GM18909 (cell line): ENCODE data around the gene CNTN5.

ENCODE experiments used
- ATAC-seq: cut with Tn5 transposase; IDR thresholded peaks from one replicate; pipeline ENCODE4 v1.9.1; 2021; ENCODE audit warnings: mild to moderate bottlenecking; ENCODE audit not compliant: unreplicated experiment, poor library complexity

CNTN5 gene

DNA sequence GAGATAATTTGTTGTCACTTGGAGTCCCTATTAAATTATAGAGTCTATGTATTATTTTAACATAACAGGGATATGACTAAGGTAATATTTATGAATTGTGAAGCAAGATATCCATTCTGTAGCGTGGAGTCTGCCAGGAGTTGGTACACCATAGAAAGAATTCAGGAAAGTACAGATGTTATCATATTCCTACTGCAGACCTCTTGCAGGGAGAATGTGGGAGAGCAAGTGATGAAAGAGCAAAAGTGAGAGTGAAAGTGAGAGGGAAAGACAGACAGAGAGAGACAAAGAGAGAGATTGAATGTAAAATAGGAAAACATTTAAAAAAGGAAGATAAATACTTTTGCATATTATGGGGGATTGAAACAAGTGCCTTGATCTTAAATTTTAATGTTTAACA lies 468.8 kb downstream of the CNTN5 start:
- ATAC-seq, result no peak

DNA sequence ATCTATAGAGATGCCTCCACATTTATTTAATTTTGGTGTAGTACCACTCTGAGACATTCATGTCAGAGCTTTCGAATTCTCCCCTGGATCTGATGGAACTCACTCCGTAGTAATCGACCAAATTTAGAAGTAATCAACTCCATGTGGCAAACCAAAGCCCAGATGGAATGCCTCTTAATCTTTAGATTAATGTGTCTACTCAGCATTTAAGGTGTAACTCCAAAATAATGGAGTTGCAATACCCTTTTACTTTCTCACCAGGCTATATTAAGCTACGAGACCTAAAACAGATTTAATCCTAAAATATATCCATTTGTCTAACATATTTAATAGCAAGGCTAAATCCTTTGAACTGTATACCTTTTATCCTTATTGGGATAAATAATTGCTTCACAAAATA lies 473.3 kb downstream of the CNTN5 start:
- ATAC-seq, result no peak

DNA sequence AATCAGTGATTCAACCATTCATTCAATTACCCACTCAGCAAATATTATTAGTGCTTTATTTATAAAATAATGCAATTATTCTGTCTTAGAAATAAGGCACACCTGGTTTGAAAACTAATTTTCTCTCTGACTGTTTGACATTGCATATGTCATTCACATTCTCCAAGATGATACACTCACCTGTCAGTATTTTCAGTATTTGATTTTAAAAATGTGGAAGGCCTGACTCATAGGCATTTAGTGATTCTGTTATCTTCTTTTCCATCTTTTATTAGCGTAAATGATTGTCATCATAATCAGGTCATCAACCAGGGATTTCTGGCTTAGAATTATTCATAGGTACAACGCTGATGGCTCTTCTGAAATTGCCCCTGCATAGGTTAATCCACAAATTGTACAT lies 480.9 kb downstream of the CNTN5 start:
- ATAC-seq, result no peak

DNA sequence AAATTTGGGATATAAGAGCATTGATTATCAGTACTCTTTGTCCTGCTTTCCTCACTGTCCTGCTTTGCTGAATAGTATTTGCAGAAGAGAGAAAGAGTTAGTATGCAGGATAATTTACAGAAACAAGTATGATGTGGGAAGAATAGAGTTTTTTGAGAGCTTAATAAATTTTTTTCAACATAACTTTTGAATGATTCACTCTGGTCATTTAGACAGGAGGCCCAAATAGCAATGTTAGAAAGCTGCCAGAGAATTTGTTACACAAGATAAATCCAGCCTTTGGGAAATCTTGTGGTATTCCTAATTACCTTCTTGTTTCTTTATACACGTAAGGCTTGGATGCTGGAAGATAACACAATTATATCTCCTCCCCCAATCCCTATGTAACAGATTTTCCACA lies 484.6 kb downstream of the CNTN5 start:
- ATAC-seq, result no peak

DNA sequence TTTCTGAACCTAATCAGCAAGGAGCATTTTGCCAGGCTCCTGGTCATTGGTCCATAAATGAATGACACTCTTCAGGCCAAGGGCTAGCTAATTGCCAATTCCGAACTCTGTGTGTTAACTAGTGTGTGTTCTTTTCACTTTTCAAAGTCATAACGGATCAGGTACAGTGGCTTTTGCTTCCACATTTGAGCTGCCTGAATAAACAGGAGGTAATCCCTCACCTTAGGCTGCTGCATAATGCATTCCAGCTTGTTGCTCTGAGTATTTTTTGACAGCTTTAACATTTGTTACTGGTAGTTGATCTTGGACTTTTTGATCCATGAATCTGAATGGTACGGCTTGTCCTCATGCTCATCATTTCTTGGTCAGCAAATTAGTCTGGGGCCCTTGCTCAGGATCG lies 485.1 kb downstream of the CNTN5 start:
- ATAC-seq, result no peak

DNA sequence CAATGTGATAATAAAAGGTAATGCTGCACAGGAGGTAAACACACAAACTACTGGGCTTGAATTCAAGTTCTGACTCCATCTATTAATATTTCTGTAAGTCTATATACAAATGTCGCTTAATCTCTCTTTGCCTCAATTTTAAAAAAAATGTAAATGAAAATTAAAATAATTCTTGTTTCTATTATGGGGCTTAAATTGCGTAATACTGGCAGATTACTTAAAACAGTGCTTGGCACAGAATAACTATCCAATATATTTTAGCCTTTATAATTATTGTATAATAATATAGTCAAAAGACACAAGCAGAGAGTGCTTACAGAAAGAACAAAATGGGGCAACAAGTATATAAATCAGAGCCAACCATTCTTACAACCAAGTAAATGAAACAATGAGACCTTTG lies 489.1 kb downstream of the CNTN5 start:
- ATAC-seq, result no peak

DNA sequence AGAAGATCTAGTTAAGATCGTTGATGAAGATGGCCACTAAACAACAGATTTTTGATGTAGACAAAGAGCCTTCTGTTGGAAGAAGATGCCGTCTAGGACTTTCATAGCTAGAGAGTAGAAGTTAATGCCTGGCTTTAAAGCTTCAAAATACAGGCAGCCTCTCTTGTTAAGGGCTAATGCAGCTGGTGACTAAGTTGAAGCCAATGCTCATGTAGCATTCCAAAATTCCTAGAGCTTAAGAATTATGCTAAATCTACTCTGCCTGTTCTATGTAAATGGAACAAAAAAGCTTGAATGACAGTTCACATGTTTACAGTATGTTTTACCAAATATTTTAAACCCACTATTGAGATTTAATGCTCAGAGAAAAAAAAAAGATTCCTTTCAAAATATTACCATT lies 492.6 kb downstream of the CNTN5 start:
- ATAC-seq, result no peak

DNA sequence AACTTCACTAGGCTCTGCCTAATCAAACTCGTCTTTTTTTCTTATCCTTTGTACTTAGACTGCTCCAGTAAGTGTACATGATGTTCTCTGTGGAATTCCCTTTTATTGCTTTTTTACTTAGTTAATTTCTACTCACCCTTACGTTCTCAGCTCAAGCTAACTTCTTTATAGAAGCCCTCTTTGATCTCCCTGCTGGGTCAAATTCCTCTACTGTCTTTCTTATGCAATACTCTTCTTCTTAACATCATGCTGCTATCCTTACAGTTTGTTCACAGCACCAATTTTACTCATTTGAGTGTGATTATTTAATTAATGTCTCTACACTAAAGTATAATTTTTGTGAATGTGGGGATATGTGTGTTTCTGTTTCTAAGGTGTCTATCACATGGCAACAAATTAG lies 498.3 kb downstream of the CNTN5 start:
- no peak for ATAC-seq

DNA sequence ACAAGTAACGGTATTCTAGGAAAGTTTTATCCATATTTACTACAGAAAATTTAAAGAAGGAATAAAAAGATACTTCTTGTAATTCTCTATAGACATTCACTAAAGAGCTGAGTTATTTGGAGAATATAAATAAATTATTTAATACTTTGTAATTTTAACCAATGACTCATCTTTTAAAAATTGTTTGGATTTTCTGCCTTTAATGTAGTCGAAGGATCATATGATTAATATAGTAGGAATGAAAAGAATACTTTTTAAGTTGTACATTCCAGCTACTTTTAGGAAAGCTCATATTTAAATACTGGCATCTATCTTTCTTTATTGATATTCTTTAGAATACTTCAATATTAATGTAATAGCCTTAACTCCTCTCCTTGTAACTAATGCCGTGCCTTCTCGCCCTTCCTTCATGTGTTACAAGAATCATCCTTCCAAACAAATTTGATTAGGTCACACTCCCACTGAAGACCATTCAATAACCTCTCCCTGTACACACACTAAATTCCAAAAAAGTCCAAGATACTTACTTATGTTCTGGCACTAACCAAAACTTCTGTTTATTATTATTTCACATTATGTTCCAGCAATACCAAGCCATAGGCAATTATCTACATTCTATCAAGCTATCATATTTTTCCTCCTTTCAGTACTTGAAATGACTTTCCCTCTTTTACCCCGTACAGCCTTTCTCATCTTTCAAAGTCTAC lies 501.9 kb downstream of the CNTN5 start:
- no peak for ATAC-seq

DNA sequence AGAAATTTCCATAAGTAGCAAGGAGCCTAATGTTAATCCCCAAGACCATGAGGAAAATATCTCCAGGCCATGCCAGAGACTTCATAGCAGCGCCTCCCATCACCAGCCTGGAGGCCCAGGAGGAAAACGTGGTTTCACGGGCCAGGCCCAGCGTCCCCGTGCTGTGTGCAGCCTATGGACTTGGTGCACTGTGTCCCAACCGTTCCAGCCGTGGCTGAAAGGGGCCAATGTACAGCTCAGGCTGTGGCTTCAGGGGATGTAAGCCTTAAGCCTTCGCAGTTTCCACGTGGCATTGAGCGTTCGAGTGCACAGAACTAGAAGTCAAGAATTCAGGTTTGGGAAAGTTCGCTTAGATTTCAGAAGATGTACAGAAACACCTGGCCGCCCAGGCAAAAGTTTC lies 510.7 kb downstream of the CNTN5 start:
- no peak for ATAC-seq

DNA sequence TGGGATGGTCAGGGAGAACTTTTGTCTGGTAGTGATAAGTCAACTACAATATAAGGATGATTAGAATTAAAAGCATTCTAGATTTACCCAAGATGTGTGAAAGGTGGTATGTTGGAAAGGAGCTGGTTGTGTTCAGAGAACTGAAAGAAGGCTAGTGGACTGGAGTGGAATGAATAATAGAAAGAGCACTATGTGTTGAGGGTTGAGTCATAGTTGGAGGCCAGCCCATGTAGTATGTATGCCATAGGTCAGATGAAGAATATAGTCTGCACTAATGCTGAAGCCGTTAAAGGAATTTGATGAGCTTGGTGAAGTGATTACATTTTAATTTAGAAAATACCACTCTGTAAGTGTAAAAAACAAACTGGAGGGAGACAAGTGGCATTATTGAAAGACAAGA lies 514.1 kb downstream of the CNTN5 start:
- ATAC-seq, result peak; percentile 74

DNA sequence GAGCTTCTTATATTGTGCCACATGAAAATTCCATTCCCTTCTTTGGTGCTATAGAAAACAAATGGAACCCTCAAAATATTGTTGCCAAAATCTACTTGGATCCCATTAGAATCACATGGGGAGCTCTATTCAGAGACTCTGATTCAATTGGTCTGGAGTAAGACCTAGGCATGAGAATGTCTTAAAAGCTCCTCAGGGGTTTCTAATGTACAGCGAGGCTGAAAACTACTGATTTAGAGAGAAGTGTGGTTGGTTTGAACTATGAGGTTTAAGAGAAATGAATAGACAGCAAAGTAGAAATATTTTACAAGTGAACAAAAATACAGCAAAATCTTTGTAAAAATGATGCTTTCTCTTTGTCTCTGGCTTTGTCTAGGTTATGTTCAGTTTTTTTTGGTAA lies 514.7 kb downstream of the CNTN5 start:
- peak; percentile 81 for ATAC-seq

DNA sequence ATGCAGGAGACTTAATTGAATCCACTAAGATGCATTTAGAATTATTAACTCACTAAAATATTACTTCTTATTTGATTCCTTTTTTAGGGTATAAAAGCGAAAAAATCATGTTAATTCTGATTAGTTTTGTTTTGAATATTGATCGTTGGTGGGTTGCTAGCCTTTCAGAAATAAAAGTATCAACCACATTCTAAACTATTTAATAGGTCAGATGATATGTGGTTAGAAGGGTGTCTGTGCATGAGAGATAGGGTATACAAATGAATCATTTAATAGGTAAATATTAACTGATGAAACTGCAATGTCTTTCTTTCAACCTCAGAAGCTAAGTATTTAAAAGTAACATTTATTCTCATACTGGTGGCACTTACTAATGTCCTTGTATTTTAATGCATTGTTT lies 515.1 kb downstream of the CNTN5 start:
- ATAC-seq, result peak; percentile 89

DNA sequence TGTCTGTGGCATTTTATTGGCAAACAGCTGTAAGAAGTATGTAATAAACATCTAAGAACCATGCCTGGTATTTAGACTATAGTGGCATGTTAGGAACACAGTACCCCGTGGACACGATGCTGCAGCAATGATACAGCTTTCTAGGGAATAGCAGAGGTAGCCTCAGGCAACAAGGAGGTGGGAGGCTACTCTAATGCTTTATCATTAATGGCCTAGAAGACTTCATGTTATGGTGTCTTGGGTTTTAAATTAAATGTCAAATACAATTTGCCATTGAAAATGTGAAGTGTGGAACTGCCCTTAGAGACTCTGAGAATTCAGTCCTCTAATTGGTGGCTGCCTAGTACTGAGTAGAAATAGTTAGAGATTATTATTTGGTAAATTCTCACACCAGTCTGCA lies 516.9 kb downstream of the CNTN5 start:
- ATAC-seq, result no peak

DNA sequence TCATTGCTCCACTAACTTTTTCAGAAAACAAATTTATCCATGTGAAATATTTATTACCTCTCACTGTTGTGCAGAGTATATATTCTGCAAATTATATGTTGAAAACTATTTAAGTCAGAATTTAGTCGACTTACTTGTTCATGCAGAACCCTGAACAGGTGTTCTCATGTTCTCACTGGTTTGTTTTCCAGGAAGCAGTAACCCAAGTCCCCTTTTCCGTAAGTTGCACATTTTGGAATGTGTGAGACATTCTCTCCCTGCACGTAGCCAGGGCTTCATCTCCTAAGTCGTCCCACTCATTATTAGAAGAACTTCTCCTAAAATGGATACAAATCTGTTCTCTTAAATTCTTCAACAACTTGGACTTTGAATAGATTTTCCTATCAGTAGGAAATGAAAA lies 524.9 kb downstream of the CNTN5 start:
- no peak for ATAC-seq

DNA sequence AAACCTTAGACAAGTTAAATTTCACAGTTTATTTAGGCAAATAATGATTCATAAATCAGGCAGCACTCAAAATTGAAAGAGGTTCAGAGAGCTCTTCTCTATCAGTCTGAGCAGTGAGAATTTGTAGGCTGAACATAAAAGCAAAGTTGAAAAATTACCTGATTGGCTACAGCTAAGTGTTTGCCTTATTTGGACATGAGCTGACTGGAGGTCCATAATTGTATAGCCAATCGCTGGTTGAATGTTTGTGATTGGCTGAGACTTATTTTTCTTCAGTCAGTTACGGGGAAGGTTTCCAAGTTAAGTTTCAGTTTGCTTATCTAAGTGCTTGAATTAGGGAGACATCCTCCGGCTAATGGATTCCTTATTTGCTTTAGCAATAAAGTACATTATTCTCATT lies 527.5 kb downstream of the CNTN5 start:
- ATAC-seq, result no peak

DNA sequence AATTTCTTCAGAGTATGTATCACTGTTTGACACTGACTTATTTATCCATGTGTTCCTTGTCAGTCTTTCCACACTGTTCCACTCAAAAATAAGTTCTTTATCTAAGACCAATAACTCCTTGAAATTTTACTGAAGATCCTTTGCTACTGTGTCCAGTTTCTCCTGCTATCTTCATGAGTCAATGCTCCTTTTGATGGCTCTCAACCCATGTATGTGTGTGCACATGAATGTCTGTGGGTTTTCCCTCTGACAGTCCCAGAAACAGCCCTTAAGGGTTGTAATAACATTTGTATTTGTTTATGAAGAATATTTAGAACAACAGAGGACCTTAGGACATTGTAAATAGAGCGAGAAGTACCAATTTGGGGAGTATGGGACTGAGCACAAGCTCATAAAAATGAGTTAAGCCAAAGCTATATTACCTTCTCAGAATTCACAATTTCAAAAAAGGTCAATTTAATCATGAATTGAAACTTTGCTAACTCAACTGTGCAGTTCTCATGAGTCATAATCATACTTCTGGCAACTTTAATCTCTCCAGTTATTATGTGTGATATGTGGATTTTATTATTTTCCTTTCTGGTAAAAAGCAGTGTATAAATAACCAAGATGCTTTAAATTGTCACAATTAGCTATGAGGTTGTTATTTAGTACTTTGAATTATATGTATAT lies 533.6 kb downstream of the CNTN5 start:
- peak; percentile 64 for ATAC-seq

DNA sequence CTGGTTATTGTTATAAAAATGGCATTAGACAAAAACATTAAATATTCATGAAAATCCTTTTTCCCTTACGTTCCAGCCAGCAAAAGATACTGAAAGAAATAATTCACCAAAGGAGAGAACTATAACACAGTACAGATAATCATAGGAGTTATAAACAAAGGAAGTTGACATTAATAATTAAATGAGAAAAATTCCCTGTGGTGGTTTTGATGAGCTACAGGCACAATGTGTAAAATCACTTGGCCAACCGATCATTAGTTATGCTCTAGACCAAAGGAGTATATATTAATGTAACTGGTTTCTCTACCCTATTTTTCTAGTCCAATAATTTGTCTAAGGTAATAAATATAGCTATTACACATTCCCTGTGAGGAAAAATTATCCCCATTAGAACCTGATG lies 534.7 kb downstream of the CNTN5 start:
- peak; percentile 41 for ATAC-seq

DNA sequence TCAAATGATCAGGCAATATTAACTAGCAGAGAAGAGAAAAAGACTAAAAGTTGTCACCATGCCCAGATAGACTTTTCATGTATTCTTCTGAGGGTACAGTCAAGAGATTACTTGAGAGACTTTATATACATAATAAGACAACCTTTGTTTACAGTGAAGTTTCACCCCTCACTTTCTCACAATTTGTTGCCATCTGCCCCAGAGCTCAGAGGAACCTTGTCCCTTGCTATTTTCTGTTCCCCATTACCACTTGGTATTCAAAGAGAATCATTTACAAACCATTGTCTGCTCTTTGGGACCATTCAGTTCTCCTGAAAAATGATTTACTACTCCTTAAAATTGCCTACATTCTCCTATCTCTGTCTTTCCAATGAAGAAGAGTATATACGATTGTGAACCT lies 544.6 kb downstream of the CNTN5 start:
- ATAC-seq, result peak; percentile 73

DNA sequence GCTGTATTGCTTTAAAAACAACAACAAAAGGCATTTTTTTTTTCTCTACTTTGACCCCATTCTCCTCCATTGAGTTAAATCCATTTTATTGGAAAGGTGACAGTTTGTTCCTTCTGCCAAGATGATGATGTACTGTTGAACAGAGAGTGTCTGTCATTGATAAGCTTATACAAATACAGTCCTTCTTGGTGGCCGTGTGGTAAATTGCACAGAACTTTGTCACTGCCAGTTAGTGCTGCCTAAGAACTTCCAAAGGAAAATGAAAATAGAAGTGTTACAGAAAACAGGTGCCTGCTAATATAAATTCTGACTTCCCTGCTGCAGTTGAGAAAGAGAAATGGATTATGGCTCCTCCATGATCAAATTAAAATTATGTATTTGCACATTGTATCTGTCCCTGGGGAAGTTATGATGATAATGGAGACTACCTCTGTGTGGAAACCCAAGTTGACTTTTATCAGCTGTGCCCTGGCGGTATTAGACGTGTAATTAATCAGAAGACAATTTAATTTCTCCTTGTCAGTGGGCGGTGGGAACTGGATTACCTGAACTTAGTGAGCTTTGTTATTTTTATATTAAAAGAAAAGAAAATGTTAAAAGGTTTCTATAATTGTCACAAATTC lies 546.7 kb downstream of the CNTN5 start:
- no peak for ATAC-seq

DNA sequence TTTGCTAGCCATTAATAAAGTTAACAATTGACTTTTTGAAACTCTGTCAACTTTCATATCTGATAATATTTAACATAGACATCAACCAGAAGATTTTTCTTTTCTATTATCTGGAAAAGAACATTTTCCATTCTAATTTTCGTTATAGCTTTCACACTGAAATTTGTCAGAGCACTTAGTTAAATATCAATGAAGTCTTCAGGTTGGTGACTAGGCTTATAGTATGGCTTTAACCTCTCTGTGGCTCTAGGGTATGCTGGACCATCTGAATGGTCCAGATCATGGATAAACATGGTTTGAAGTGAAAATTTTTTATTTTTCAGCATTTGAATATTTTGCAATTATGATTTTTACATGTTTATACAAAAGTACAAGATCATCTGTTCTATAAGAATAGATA lies 548.1 kb downstream of the CNTN5 start:
- ATAC-seq, result peak; percentile 51

DNA sequence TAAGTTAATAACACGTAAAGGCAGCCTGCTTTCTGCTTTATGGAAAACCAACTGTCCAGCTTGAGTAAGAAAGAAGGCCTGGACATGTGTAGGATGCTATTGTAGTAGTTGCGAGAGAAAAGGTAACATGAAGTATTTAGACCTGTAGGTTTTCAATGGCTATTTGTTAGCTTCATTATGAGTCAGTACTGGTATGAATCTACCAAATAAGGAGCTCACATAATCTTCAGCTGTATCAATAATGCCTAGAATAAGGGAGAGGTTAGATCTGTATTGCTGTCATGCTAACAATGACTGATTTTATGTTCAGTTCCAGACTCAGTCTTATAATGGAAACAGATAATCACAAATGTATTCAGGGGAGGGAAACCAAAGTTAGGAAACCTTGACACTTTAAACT lies 550.3 kb downstream of the CNTN5 start:
- ATAC-seq, result peak; percentile 81
